ENCODE data around the gene USP24. TPM values are rescaled to one million over a fixed set of nuclear protein-coding genes. Genes with fewer than 3 reads are reported as not detected.

Gene USP24
- total RNA-seq, 4 donors from 2014 or later, result 42.7 to 77.1 (median 64.8) TPM

GRCh38 chr1:55164906-55165305, 50.3 kb downstream of the USP24 start:
- DNase-seq (ENCODE audit: low spot score), result no peak
- TF ChIP-seq CTCF (IDR thresholded peaks at IDR 0.05), result no peak
- no peak for ATAC-seq (ENCODE audit: low FRiP score)

- TF ChIP-seq CTCF (IDR thresholded peaks at IDR 0.05), result no peak
- no peak for ATAC-seq (ENCODE audit: low FRiP score)
- no peak for DNase-seq (ENCODE audit: low spot score)
Observed at GRCh38 chr1:55159571-55159970, 55.6 kb downstream of the USP24 start.

GRCh38 chr1:55156608-55157007, 58.6 kb downstream of the USP24 start:
- ATAC-seq (ENCODE audit: low FRiP score) (no peak), DNase-seq (ENCODE audit: low spot score) (no peak)
- no peak for TF ChIP-seq CTCF (IDR thresholded peaks at IDR 0.05)

GRCh38 chr1:55156093-55156492, 59.1 kb downstream of the USP24 start:
- no peak for ATAC-seq (ENCODE audit: low FRiP score)
- TF ChIP-seq CTCF (IDR thresholded peaks at IDR 0.05), result no peak

GRCh38 chr1:55155522-55155921, 59.6 kb downstream of the USP24 start:
- ATAC-seq (ENCODE audit: low FRiP score) (no peak), DNase-seq (ENCODE audit: low spot score) (no peak)
- no peak for TF ChIP-seq CTCF (IDR thresholded peaks at IDR 0.05)

More at GRCh38 chr1:55156093-55156492, 59.1 kb downstream of the USP24 start:
- DNase-seq (ENCODE audit: low spot score), result no peak

GRCh38 chr1:55154616-55155015, 60.5 kb downstream of the USP24 start:
- no peak for DNase-seq (ENCODE audit: low spot score)
- TF ChIP-seq CTCF (IDR thresholded peaks at IDR 0.05), result no peak
- no peak for ATAC-seq (ENCODE audit: low FRiP score)

- DNase-seq (ENCODE audit: low spot score) (no peak), ATAC-seq (ENCODE audit: low FRiP score) (no peak)
- TF ChIP-seq CTCF (IDR thresholded peaks at IDR 0.05), result no peak
Observed at GRCh38 chr1:55153031-55153430, 62.1 kb downstream of the USP24 start.

Data from omental fat pad (tissue), 4 donors.